Mesenchymal stem cell (in vitro differentiated cells and primary cell): ENCODE results near the gene RBM14.

Source experiments
- DNase-seq: peaks from one replicate; pipeline ENCODE4 v3.0.0-alpha.2; 2013
- H2AFZ ChIP-seq: one replicate; pipeline ENCODE4 v1.6.1; 2013; ENCODE audit warnings: low read depth, mild to moderate bottlenecking, control low read depth, inconsistent platforms, low read length, moderate library complexity
- H2AK5ac ChIP-seq: 2 replicates; pipeline ENCODE4 v1.6.1; 2013; ENCODE audit warnings: low read length, moderate library complexity, mild to moderate bottlenecking, inconsistent platforms; ENCODE audit not compliant: severe bottlenecking
- H2BK120ac ChIP-seq: one replicate; pipeline ENCODE4 v1.6.1; 2013; ENCODE audit warnings: low read depth, mild to moderate bottlenecking, inconsistent platforms, low read length, moderate library complexity
- H2BK12ac ChIP-seq, 2 experiments: one replicate each; pipeline ENCODE4 v1.6.1; 2013; ENCODE audit warnings: inconsistent platforms in 2 of 2, low read length in 2 of 2, mild to moderate bottlenecking in 2 of 2, moderate library complexity in 2 of 2, control low read depth in 1 of 2
- H2BK15ac ChIP-seq: one replicate; pipeline ENCODE4 v1.6.1; 2013; ENCODE audit warnings: mild to moderate bottlenecking, low read depth, inconsistent platforms; ENCODE audit not compliant: poor library complexity, severe bottlenecking
- H2BK5ac ChIP-seq: 2 replicates; pipeline ENCODE4 v1.6.1; 2013; ENCODE audit warnings: low read depth, mild to moderate bottlenecking, low read length, control low read depth, inconsistent platforms; ENCODE audit not compliant: poor library complexity, severe bottlenecking
- H3K14ac ChIP-seq, 2 experiments: one replicate each; pipeline ENCODE4 v1.6.1; 2013; ENCODE audit warnings: inconsistent platforms in 2 of 2, low read length in 2 of 2, control low read depth in 1 of 2, mild to moderate bottlenecking in 1 of 2, moderate library complexity in 1 of 2
- H3K18ac ChIP-seq, 2 experiments: one replicate each; pipeline ENCODE4 v1.6.1; 2013; ENCODE audit warnings: inconsistent platforms in 2 of 2, low read length in 2 of 2, control low read depth in 1 of 2, low read depth in 1 of 2, mild to moderate bottlenecking in 1 of 2
- H3K23ac ChIP-seq, 2 experiments: one replicate each; pipeline ENCODE4 v1.6.1; 2013; ENCODE audit warnings: inconsistent platforms in 2 of 2, low read length in 2 of 2, mild to moderate bottlenecking in 2 of 2, moderate library complexity in 2 of 2, control low read depth in 1 of 2
- H3K27ac ChIP-seq: 2 replicates; pipeline ENCODE4 v1.5.1; 2013; ENCODE audit warnings: mild to moderate bottlenecking, moderate library complexity, low read length, control low read depth, inconsistent platforms; ENCODE audit not compliant: poor library complexity, severe bottlenecking
- H3K27me3 ChIP-seq, 2 experiments: 2 replicates each; pipeline versions ENCODE4 v1.6.1 to v1.7.0; 2013; ENCODE audit warnings: low read length in 2 of 2, mild to moderate bottlenecking in 2 of 2, moderate library complexity in 2 of 2, control low read depth in 1 of 2, inconsistent platforms in 1 of 2; ENCODE audit not compliant: control insufficient read depth in 1 of 2, insufficient read depth in 1 of 2
- H3K36me3 ChIP-seq, 2 experiments: 2 replicates each; pipeline versions ENCODE4 v1.6.1 to v1.7.0; 2013; ENCODE audit warnings: low read length in 2 of 2, control low read depth in 1 of 2, inconsistent platforms in 1 of 2, low read depth in 1 of 2, mild to moderate bottlenecking in 1 of 2; ENCODE audit not compliant: insufficient read depth in 2 of 2, control insufficient read depth in 1 of 2
- H3K4ac ChIP-seq, 2 experiments: one replicate each; pipeline ENCODE4 v1.6.1; 2013; ENCODE audit warnings: inconsistent platforms in 2 of 2, low read length in 2 of 2, mild to moderate bottlenecking in 2 of 2, moderate library complexity in 2 of 2, control low read depth in 1 of 2, low read depth in 1 of 2
- H3K4me1 ChIP-seq: 2 replicates; pipeline ENCODE4 v1.6.1; 2013; ENCODE audit warnings: low read depth, low read length, control low read depth; ENCODE audit not compliant: control insufficient read depth, insufficient read depth
- H3K4me2 ChIP-seq: 2 replicates; pipeline ENCODE4 v1.6.1; 2013; ENCODE audit warnings: low read length, mild to moderate bottlenecking, inconsistent platforms; ENCODE audit not compliant: poor library complexity, severe bottlenecking
- H3K4me3 ChIP-seq, 2 experiments: 2 replicates each; pipeline versions ENCODE4 v1.5.1 to v1.7.0; 2013; ENCODE audit warnings: low read length in 2 of 2, mild to moderate bottlenecking in 2 of 2, control low read depth in 1 of 2, low read depth in 1 of 2; ENCODE audit not compliant: insufficient read depth in 1 of 2
- H3K79me1 ChIP-seq: replicated peaks from 2 replicates; pipeline ENCODE4 v1.6.1; 2013; ENCODE audit warnings: mild to moderate bottlenecking, control low read depth, low read length, inconsistent platforms; ENCODE audit not compliant: poor library complexity, severe bottlenecking
- H3K9ac ChIP-seq: 2 replicates; pipeline ENCODE4 v1.7.0; 2013; ENCODE audit warnings: mild to moderate bottlenecking, low read length, moderate library complexity
- H3K9me3 ChIP-seq: 2 replicates; pipeline ENCODE4 v1.7.0; 2013; ENCODE audit warnings: mild to moderate bottlenecking, low read length; ENCODE audit not compliant: control insufficient read depth
- H4K8ac ChIP-seq: one replicate; pipeline ENCODE4 v1.6.1; 2013; ENCODE audit warnings: inconsistent platforms, mild to moderate bottlenecking, low read length, moderate library complexity
- H4K91ac ChIP-seq: one replicate; pipeline ENCODE4 v1.6.1; 2013; ENCODE audit warnings: mild to moderate bottlenecking, low read length, inconsistent platforms
- WGBS: methylation state at CpG from one replicate; pipeline ENCODE4 v1.1.7; 2013; ENCODE audit warnings: mixed read lengths; 5-methylcytosine and 5-hydroxymethylcytosine counted together

RBM14 gene

DNA sequence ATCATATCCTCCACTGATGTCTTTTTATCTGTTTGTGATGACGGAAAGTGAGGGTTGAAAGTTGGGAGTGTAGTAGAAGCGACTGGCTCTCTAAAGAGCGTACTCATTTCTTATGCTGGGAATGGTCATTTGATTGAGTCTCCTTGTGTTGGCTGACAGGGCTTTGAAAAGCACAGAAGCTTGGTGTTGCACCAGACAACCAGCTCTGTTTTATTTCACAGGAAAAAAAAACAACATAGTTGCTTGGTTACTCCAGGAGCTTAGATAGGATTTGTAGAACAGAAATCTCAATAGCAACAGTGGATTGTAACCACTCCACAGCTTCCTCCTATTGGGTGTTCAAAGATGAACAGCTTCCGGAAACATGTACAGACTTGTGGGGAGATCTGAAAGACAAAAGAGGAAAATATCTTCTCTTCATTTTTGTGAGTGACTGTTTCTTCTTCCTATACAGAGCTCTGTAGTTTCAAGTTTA is 2.7 kb downstream of the RBM14 start:
- H3K23ac ChIP-seq: no peak overlapping the region
- no peak overlapping the region for H4K8ac ChIP-seq
- H3K4me2 ChIP-seq: peak overlapping the region; percentile 26
- no peak overlapping the region for H3K18ac ChIP-seq
- H3K36me3 ChIP-seq: peaks cover 7 to 37% of the 10 kb centered on the region in 2 experiments
- no peak overlapping the region for H3K4ac ChIP-seq
- H2BK120ac ChIP-seq: no peak overlapping the region
- peak overlapping the region; percentile 37 for H3K27ac ChIP-seq
- no peak overlapping the region for H4K91ac ChIP-seq
- H3K4me1 ChIP-seq: peaks cover 3% of the 10 kb centered on the region
- no peak overlapping the region for H2AFZ ChIP-seq
- peaks cover 1% of the 10 kb centered on the region for H3K79me1 ChIP-seq
- H3K9ac ChIP-seq: peak overlapping the region; percentile 99
- no peaks in the 10 kb centered on the region for H3K27me3 ChIP-seq
- no peak overlapping the region for H3K14ac ChIP-seq
- H2BK15ac ChIP-seq: no peak overlapping the region
- WGBS: 74% methylated on average over 3 of the region's 4 CpGs
- peak; percentile 96 for DNase-seq
- H2AK5ac ChIP-seq: no peak overlapping the region
- no peak overlapping the region for H2BK12ac ChIP-seq
- no peak overlapping the region for H2BK5ac ChIP-seq
- no peaks in the 10 kb centered on the region for H3K9me3 ChIP-seq
- H3K4me3 ChIP-seq: peak overlapping the region in 1 of 2 experiments; percentile 99

- peaks cover 1% of the 10 kb centered on the region for H3K4me1 ChIP-seq
- no peak overlapping the region for H3K9ac ChIP-seq
- no peak overlapping the region for H2AK5ac ChIP-seq
- no peak overlapping the region for H3K4me3 ChIP-seq
- no peak overlapping the region for H3K27ac ChIP-seq
- no peaks in the 10 kb centered on the region for H3K9me3 ChIP-seq
- H3K27me3 ChIP-seq: no peaks in the 10 kb centered on the region
- H2BK12ac ChIP-seq: no peak overlapping the region
- H4K8ac ChIP-seq: no peak overlapping the region
- no peak overlapping the region for H3K4ac ChIP-seq
- WGBS: 99% methylated on average over 16 of the region's 16 CpGs
- peaks cover 56 to 81% of the 10 kb centered on the region in 2 experiments for H3K36me3 ChIP-seq
- H2BK15ac ChIP-seq: no peak overlapping the region
- H2BK120ac ChIP-seq: no peak overlapping the region
- no peak overlapping the region for H2BK5ac ChIP-seq
- no peak overlapping the region for H2AFZ ChIP-seq
- no peak overlapping the region for H3K23ac ChIP-seq
- H3K14ac ChIP-seq: no peak overlapping the region
- DNase-seq: no peak
- no peak overlapping the region for H4K91ac ChIP-seq
- no peak overlapping the region for H3K18ac ChIP-seq
- peaks cover 3% of the 10 kb centered on the region for H3K79me1 ChIP-seq
- no peak overlapping the region for H3K4me2 ChIP-seq
Measured at GRCh38 chr11:66624450-66624849, 8.0 kb downstream of the RBM14 start.

GRCh38 chr11:66625041-66625751 is 8.8 kb downstream of the RBM14 start:
- Histone ChIP-seq H2BK15ac (no peak overlapping the region), H3K9me3 (no peaks in the 10 kb centered on the region), H2BK120ac (no peak overlapping the region), H4K91ac (no peak overlapping the region), H2BK5ac (no peak overlapping the region), H3K36me3 (peaks cover 62 to 85% of the 10 kb centered on the region in 2 experiments), H3K4me1 (peaks cover 1% of the 10 kb centered on the region), H2BK12ac (no peak overlapping the region), H3K27ac (no peak overlapping the region), H3K4me2 (no peak overlapping the region), H3K4ac (no peak overlapping the region), H3K79me1 (peaks cover 3% of the 10 kb centered on the region), H3K18ac (no peak overlapping the region), H3K27me3 (no peaks in the 10 kb centered on the region), H3K23ac (no peak overlapping the region), H4K8ac (no peak overlapping the region), H3K9ac (no peak overlapping the region), H2AFZ (no peak overlapping the region), H2AK5ac (no peak overlapping the region), H3K14ac (no peak overlapping the region), H3K4me3 (no peak overlapping the region)
- DNase-seq: no peak
- WGBS: over 99% methylated on average over 26 of the region's 26 CpGs

- H3K23ac ChIP-seq: no peak overlapping the region
- DNase-seq: no peak
- H3K9me3 ChIP-seq: no peaks in the 10 kb centered on the region
Measured at GRCh38 chr11:66625752-66626149, 9.3 kb downstream of the RBM14 start.

More at GRCh38 chr11:66625752-66626149, 9.3 kb downstream of the RBM14 start:
- H2AK5ac ChIP-seq: no peak overlapping the region
- H3K9ac ChIP-seq: no peak overlapping the region
- H2BK5ac ChIP-seq: no peak overlapping the region
- peaks cover 3% of the 10 kb centered on the region for H3K79me1 ChIP-seq
- H3K4me3 ChIP-seq: no peak overlapping the region
- no peak overlapping the region for H3K18ac ChIP-seq
- no peak overlapping the region for H4K91ac ChIP-seq
- no peak overlapping the region for H2BK12ac ChIP-seq
- H3K27ac ChIP-seq: no peak overlapping the region
- no peak overlapping the region for H3K14ac ChIP-seq
- WGBS: 98% methylated on average over 9 of the region's 9 CpGs
- H3K4me2 ChIP-seq: no peak overlapping the region
- no peak overlapping the region for H2BK15ac ChIP-seq
- H3K4me1 ChIP-seq: peaks cover 1% of the 10 kb centered on the region
- no peak overlapping the region for H2AFZ ChIP-seq
- H3K27me3 ChIP-seq: no peaks in the 10 kb centered on the region
- no peak overlapping the region for H4K8ac ChIP-seq
- no peak overlapping the region for H3K4ac ChIP-seq
- H3K36me3 ChIP-seq: peaks cover 64 to 91% of the 10 kb centered on the region in 2 experiments
- H2BK120ac ChIP-seq: no peak overlapping the region
